AG09309 (cell line): ENCODE data around the gene TPPP.

Experiments used
- DNase-seq: peaks from one replicate; pipeline ENCODE4 v3.0.0-alpha.2; 2010; ENCODE audit warnings: low read depth
- H3K4me3 ChIP-seq: 2 replicates; pipeline ENCODE4 v1.5.1; 2011; ENCODE audit warnings: mild to moderate bottlenecking, low read depth, low read length, moderate library complexity; ENCODE audit not compliant: control insufficient read depth
- CTCF ChIP-seq: IDR thresholded peaks from 2 replicates; pipeline ENCODE4 v1.5.1; 2011; ENCODE audit warnings: mild to moderate bottlenecking, low read depth, low read length, inconsistent platforms; ENCODE audit not compliant: insufficient read depth, control insufficient read depth; ENCODE audit errors: missing control alignments

The TPPP gene

GRCh38 chr5:612498-613424 lies 80.4 kb downstream of the TPPP start:
- DNase-seq, result no peak
- no peak for TF ChIP-seq CTCF
- H3K4me3 ChIP-seq, result peak overlapping the region; percentile 67

- DNase-seq, result peak; percentile 16
- peak within 1 kb of the TSS; percentile 67 for H3K4me3 ChIP-seq
- TF ChIP-seq CTCF, result no peak
Measured at GRCh38 chr5:611731-612486, 81.2 kb downstream of the TPPP start, which contains the start of gene CEP72. CEP72 (plus strand) TSS chr5:612340; CDS start chr5:612362, 22 bp downstream.

GRCh38 chr5:610744-611730 lies 82.1 kb downstream of the TPPP start:
- peak overlapping the region; percentile 67 for H3K4me3 ChIP-seq
- DNase-seq, result no peak
- TF ChIP-seq CTCF, result no peak

- TF ChIP-seq CTCF, result no peak
- no peak overlapping the region for H3K4me3 ChIP-seq
- no peak for DNase-seq
Measured at GRCh38 chr5:610011-610743, 83.0 kb downstream of the TPPP start.
